ENCODE results near the gene CLCA1. TPM values are rescaled to one million over a fixed set of nuclear protein-coding genes. Genes with fewer than 3 reads are reported as not detected.
A peak's percentile ranks its signal among the peaks of the same experiment; 100 is the strongest.

CLCA1 gene
- total and polyA plus RNA-seq, 10 of the 15 experiments (the other 5 are each of a cell fraction or from before 2014, with no cell fraction given): 0.13 TPM; not detected in 9

GRCh38 chr1:86515597-86515996 lies 46.9 kb downstream of the CLCA1 start:
- WGBS (ENCODE audit: insufficient coverage, insufficient replicate concordance, low lambda C conversion rate, missing lambda C conversion rate): 35% methylated on average over 2 of the region's 2 CpGs
- CTCF ChIA-PET: interaction anchor here (1.0 to 2.1 kb wide), 3 partner anchors 8 to 135 kb away, joined by 3 to 7 read pairs (median 5); no protein-coding TSS in a partner anchor

More at GRCh38 chr1:86515597-86515996, 46.9 kb downstream of the CLCA1 start:
- H2AFZ ChIP-seq (ENCODE audit: control insufficient read depth, low read depth, low read length): no peak overlapping the region
- FAIRE-seq: no peak
- no peak overlapping the region for H3K4me2 ChIP-seq (ENCODE audit: control insufficient read depth, insufficient read depth)
- no peak overlapping the region for H3K27ac ChIP-seq (ENCODE audit: control insufficient read depth, insufficient read depth)
- TF ChIP-seq USF2 (IDR thresholded peaks at IDR 0.05; ENCODE audit: borderline replicate concordance, low read depth, low read length) (no peak), CTCF (IDR thresholded peaks at IDR 0.05 in 2 of 3, conservative IDR thresholded peaks at IDR 0.05 in 1 of 3; ENCODE audit: control insufficient read depth in 2 of 3, extremely low read depth in 1 of 3, insufficient read depth in 1 of 3, low read depth in 3 of 3, low read length in 3 of 3) (peak in 2 of 3 experiments; percentile 17 to 22; a peak in 2 of 6 replicates), SMC3 (IDR thresholded peaks at IDR 0.05; ENCODE audit: borderline replicate concordance, low read length) (0 out of 2 replicates have a peak, but pooled peaks have one; percentile 7)
- BruUV-seq (replicated peaks): no TSS peak
- no peak overlapping the region for H3K9ac ChIP-seq (ENCODE audit: control insufficient read depth, insufficient read depth, low read length)
- H3K4me1 ChIP-seq (ENCODE audit: control insufficient read depth, insufficient read depth, low read length): no peaks in the 10 kb centered on the region
- RAD21 ChIA-PET (ENCODE audit: unreplicated experiment): no interaction called here
- no peaks in the 10 kb centered on the region for H4K20me1 ChIP-seq (ENCODE audit: control insufficient read depth, insufficient read depth)
- H3K4me3 ChIP-seq: no peak overlapping the region
- POLR2A ChIA-PET: no interaction called here
- DNase-seq (ENCODE audit: low read depth, low spot score): no peak
- H3K79me2 ChIP-seq (ENCODE audit: control insufficient read depth, insufficient read depth, low read length): no peaks in the 10 kb centered on the region
- SMC1A ChIA-PET (ENCODE audit: uncharacterized antibody, unreplicated experiment): no interaction called here
- intact Hi-C loops (cut with micrococcal nuclease; ENCODE audit: unreplicated experiment): no loop called here
- H3K27me3 ChIP-seq (replicated peaks in 1 of 2; ENCODE audit: control insufficient read depth in 2 of 2, insufficient read depth in 2 of 2, low read length in 1 of 2): no peaks in the 10 kb centered on the region
- in situ Hi-C loops (cut with MboI): loop anchor here (25.0 kb wide), 1 partner anchor 572 kb away; no protein-coding TSS in a partner anchor
- no peaks in the 10 kb centered on the region for H3K36me3 ChIP-seq (ENCODE audit: control insufficient read depth in 2 of 2, insufficient read depth in 2 of 2, low read length in 1 of 2)
- ATAC-seq: peak; percentile 46; the same call in 1 of the 3 replicates
- no peaks in the 10 kb centered on the region for H3K9me3 ChIP-seq (replicated peaks; ENCODE audit: control insufficient read depth, insufficient read depth, low read length)

All from GM12878 (cell line).